T-helper 22 cell (primary cell): ENCODE measurements around the gene IPMK.

Experiments
- DNase-seq: peaks from one replicate; pipeline ENCODE4 v3.0.0-alpha.2; 2020; ENCODE audit warnings: low read depth

Gene IPMK

GRCh38 chr10:58153751-58154150 is 113.9 kb downstream of the IPMK start:
- no peak for DNase-seq

- no peak for DNase-seq
These were observed 114.9 kb downstream of the IPMK start for GRCh38 chr10:58152673-58153263.

GRCh38 chr10:58150290-58150689 is 117.4 kb downstream of the IPMK start:
- DNase-seq, result no peak

GRCh38 chr10:58143944-58144343 is 123.8 kb downstream of the IPMK start:
- no peak for DNase-seq
